Stimulated activated CD4-positive, alpha-beta T cell treated with anti-CD3 and anti-CD28 coated beads, Interleukin-1b, Interleukin-23, amount 100 ng/mL, for 1 hour (primary cell): ENCODE results near the gene BOK.
A peak's percentile ranks its signal among the peaks of the same experiment; 100 is the strongest.

Experiments used
- DNase-seq, 2 donors: peaks; one replicate each; pipeline ENCODE4 v3.0.0-alpha.2; 2020; ENCODE audit warnings: low read depth in 2 of 2

The BOK gene

GRCh38 chr2:241538838-241539615 is 19.5 kb upstream of the BOK start:
- no peak for DNase-seq

GRCh38 chr2:241539616-241540374 is 18.8 kb upstream of the BOK start:
- no peak for DNase-seq

GRCh38 chr2:241540401-241540770 is 18.2 kb upstream of the BOK start:
- no peak for DNase-seq

- peak; percentile 13 to 41 for DNase-seq
Observed at GRCh38 chr2:241540771-241541561, 17.6 kb upstream of the BOK start.

- no peak for DNase-seq
Observed at GRCh38 chr2:241541564-241542277, 16.8 kb upstream of the BOK start.

GRCh38 chr2:241542278-241542605 is 16.3 kb upstream of the BOK start:
- no peak for DNase-seq

- DNase-seq: no peak
Observed at GRCh38 chr2:241545106-241545505, 13.4 kb upstream of the BOK start.

GRCh38 chr2:241545523-241546473 is 12.7 kb upstream of the BOK start:
- DNase-seq: no peak

- DNase-seq: no peak
Observed at GRCh38 chr2:241546771-241547498, 11.6 kb upstream of the BOK start.

GRCh38 chr2:241547781-241548450 is 10.6 kb upstream of the BOK start:
- DNase-seq: no peak

- DNase-seq: no peak
Observed at GRCh38 chr2:241548451-241548835, 10.1 kb upstream of the BOK start.

- no peak for DNase-seq
Observed at GRCh38 chr2:241550616-241551580, 7.6 kb upstream of the BOK start.

GRCh38 chr2:241551599-241551997 is 6.9 kb upstream of the BOK start:
- DNase-seq: no peak

- no peak for DNase-seq
Observed at GRCh38 chr2:241551998-241552737, 6.4 kb upstream of the BOK start.

- no peak for DNase-seq
Observed at GRCh38 chr2:241553512-241553830, 5.1 kb upstream of the BOK start.

- DNase-seq: no peak
Observed at GRCh38 chr2:241553981-241554380, 4.6 kb upstream of the BOK start.

GRCh38 chr2:241554610-241555322 is 3.8 kb upstream of the BOK start:
- no peak for DNase-seq
